ENCODE data around the gene NHSL2. TPM values are rescaled to one million over a fixed set of nuclear protein-coding genes. Genes with fewer than 3 reads are reported as not detected.

NHSL2 gene
- total and polyA plus RNA-seq, 2 experiments from 2014 or later: 4.7 to 9.5 TPM

GRCh38 chrX:71913156-71913950, 2.7 kb downstream of the NHSL2 start:
- peaks cover 2% of the 10 kb centered on the region for H3K27me3 Mint-ChIP-seq (ENCODE audit: insufficient read depth, low read depth, poor library complexity)
- Histone ChIP-seq H3K9me2 (ENCODE audit: insufficient read depth) (no peaks in the 10 kb centered on the region), H3K27ac (ENCODE audit: low read depth) (no peak overlapping the region), H4K20me1 (replicated peaks; ENCODE audit: insufficient read depth) (no peaks in the 10 kb centered on the region), H3K27me3 (ENCODE audit: insufficient read depth) (no peaks in the 10 kb centered on the region), H3K4me2 (no peak overlapping the region), H3K79me2 (replicated peaks; ENCODE audit: insufficient read depth) (peaks cover 41% of the 10 kb centered on the region), H3K4me1 (ENCODE audit: insufficient read depth) (peaks cover 25% of the 10 kb centered on the region), H3K4me3 (no peak overlapping the region), H3F3A (replicated peaks; ENCODE audit: low read depth) (no peaks in the 10 kb centered on the region), H2AFZ (no peak overlapping the region), H3K36me3 (ENCODE audit: insufficient read depth) (no peaks in the 10 kb centered on the region)
- H3K9me3 Mint-ChIP-seq: no peaks in the 10 kb centered on the region
- DNase-seq (ENCODE audit: low spot score): no peak
- no peak for TF ChIP-seq ZNF114 (CRISPR knock-in tag; IDR thresholded peaks at IDR 0.05)
- no peak for TF ChIP-seq POLR2AphosphoS5 (IDR thresholded peaks at IDR 0.05; ENCODE audit: low read depth)
- TF ChIP-seq ETS1 (IDR thresholded peaks at IDR 0.05): no peak
- no peak for TF ChIP-seq JUNB (IDR thresholded peaks at IDR 0.05; ENCODE audit: unreplicated experiment)
- no peak for TF ChIP-seq EZH2 (IDR thresholded peaks at IDR 0.05; ENCODE audit: low read depth, unreplicated experiment)
- TF ChIP-seq CTCF (conservative IDR thresholded peaks at IDR 0.05; ENCODE audit: low read depth in 2 of 2): no peak
- TF ChIP-seq STAT1 (IDR thresholded peaks at IDR 0.05; ENCODE audit: unreplicated experiment): no peak
- no peak for TF ChIP-seq REST (IDR thresholded peaks at IDR 0.05; ENCODE audit: unreplicated experiment)
- no peak for TF ChIP-seq NANOG (IDR thresholded peaks at IDR 0.05; ENCODE audit: borderline replicate concordance)
- TF ChIP-seq EZH2phosphoT487 (IDR thresholded peaks at IDR 0.05; ENCODE audit: unreplicated experiment): no peak
- no peak for TF ChIP-seq ZNF462 (CRISPR knock-in tag; IDR thresholded peaks at IDR 0.05)
- peaks cover 51% of the 10 kb centered on the region for H3K4me1 Mint-ChIP-seq
- ATAC-seq: no peak
- no peaks in the 10 kb centered on the region; the same call in 1 of the 3 replicates for H3K36me3 Mint-ChIP-seq (ENCODE audit: low read depth)
- no peak overlapping the region; the same call in 2 of the 3 replicates for H3K4me3 Mint-ChIP-seq
- no peak overlapping the region for H3K27ac Mint-ChIP-seq

Measured in GM23338 (cell line).